HFF-Myc (cell line): ENCODE data around the gene FOXA1.

Experiments
- DNase-seq: peaks from one replicate; pipeline ENCODE4 v3.0.0-alpha.2; 2011; ENCODE audit warnings: low read depth; ENCODE audit errors: extremely low read depth
- H3K4me3 ChIP-seq: replicated peaks from 2 replicates; pipeline ENCODE4 v1.5.1; 2011; ENCODE audit warnings: low read depth, mild to moderate bottlenecking, control low read depth, low read length
- TF ChIP-seq, protein P1 (sequence below): IDR thresholded peaks from 2 replicates; pipeline ENCODE4 v1.5.1; 2012; ENCODE audit warnings: mild to moderate bottlenecking, low read depth, low read length, control low read depth; ENCODE audit errors: missing control alignments

FOXA1 gene

GRCh38 chr14:37593511-37594237 is 1.4 kb downstream of the FOXA1 start:
- TF ChIP-seq, protein P1, sequence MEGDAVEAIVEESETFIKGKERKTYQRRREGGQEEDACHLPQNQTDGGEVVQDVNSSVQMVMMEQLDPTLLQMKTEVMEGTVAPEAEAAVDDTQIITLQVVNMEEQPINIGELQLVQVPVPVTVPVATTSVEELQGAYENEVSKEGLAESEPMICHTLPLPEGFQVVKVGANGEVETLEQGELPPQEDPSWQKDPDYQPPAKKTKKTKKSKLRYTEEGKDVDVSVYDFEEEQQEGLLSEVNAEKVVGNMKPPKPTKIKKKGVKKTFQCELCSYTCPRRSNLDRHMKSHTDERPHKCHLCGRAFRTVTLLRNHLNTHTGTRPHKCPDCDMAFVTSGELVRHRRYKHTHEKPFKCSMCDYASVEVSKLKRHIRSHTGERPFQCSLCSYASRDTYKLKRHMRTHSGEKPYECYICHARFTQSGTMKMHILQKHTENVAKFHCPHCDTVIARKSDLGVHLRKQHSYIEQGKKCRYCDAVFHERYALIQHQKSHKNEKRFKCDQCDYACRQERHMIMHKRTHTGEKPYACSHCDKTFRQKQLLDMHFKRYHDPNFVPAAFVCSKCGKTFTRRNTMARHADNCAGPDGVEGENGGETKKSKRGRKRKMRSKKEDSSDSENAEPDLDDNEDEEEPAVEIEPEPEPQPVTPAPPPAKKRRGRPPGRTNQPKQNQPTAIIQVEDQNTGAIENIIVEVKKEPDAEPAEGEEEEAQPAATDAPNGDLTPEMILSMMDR = no peak
- DNase-seq = no peak

DNA sequence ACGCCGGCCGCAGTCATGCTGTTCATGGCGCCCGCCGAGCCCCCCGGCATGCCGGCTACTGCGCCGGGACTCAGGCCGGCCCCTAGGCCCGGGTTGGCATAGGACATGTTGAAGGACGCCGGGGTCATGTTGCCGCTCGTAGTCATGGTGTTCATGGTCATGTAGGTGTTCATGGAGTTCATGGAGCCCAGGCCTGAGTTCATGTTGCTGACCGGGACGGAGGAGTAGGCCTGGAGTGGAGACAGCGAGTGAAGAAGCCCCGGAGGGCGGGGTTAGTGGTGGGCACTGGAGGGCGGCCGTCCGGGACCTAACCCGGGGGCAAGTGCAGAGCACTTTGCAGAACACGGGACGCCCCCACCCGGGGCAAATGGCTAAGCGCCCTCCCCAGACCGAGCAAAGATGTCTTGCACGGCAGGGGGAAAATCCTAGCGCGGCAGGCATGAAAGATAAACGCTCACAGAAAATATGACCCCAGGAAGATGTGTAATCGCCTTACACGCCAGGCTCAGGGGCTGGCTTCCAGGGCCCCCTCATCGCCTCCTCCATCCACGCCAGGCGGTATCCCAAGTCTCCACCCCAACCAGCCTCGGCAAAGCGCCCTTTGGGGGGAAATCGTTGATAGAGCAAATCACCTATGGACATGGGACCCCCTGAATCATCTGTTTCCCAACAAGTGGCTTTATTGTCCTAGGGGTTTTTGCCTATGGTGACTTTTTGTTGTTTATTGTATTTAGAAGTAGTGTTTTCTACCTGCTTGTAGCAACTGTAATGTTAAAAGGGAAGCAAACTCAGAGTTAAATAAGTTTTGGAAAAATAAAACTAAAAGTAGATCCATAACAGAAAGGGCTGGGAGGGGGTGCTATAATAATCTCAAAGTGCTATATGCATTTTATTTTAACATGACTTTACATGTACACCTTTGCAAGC is 2.3 kb downstream of the FOXA1 start:
- no peak for DNase-seq
- H3K4me3 ChIP-seq = no peak overlapping the region
- TF ChIP-seq, protein P1 = no peak

More at GRCh38 chr14:37593511-37594237, 1.4 kb downstream of the FOXA1 start:
- H3K4me3 ChIP-seq = no peak overlapping the region

GRCh38 chr14:37591941-37592481 is 3.0 kb downstream of the FOXA1 start:
- H3K4me3 ChIP-seq = no peak overlapping the region
- no peak for DNase-seq
- TF ChIP-seq, protein P1 = no peak

- no peak overlapping the region for H3K4me3 ChIP-seq
- no peak for DNase-seq
- TF ChIP-seq, protein P1 = peak; percentile 16
These were observed 3.6 kb downstream of the FOXA1 start for GRCh38 chr14:37591311-37591940.

GRCh38 chr14:37590428-37591139 is 4.5 kb downstream of the FOXA1 start:
- DNase-seq = no peak
- H3K4me3 ChIP-seq = no peak overlapping the region
- TF ChIP-seq, protein P1 = no peak
